Liver (tissue), 9 donors: Measurements from ENCODE around the gene LMF2. TPM values are rescaled to one million over a fixed set of nuclear protein-coding genes. Genes with fewer than 3 reads are reported as not detected.

Source experiments
- DNase-seq: peaks from one replicate; pipeline ENCODE4 v3.0.0-alpha.2; 2017; ENCODE audit warnings: low spot score
- H3K27ac ChIP-seq, 2 donors: one replicate each; pipeline ENCODE4 v1.7.0; 2013; ENCODE audit warnings: inconsistent platforms in 2 of 2, low read length in 2 of 2, control low read depth in 1 of 2, low read depth in 1 of 2, mild to moderate bottlenecking in 1 of 2
- H3K27me3 ChIP-seq, 4 donors: one replicate each; pipeline versions ENCODE4 v1.6.1 to v1.7.0; 2013; ENCODE audit warnings: low read length in 3 of 4, inconsistent platforms in 1 of 4, mild to moderate bottlenecking in 1 of 4, moderate library complexity in 1 of 4; ENCODE audit not compliant: control insufficient read depth in 4 of 4, insufficient read depth in 4 of 4
- H3K36me3 ChIP-seq, 4 donors: one replicate each; pipeline versions ENCODE4 v1.6.1 to v1.7.0; 2013; ENCODE audit warnings: low read length in 3 of 4, mild to moderate bottlenecking in 3 of 4, low read depth in 1 of 4, moderate library complexity in 1 of 4; ENCODE audit not compliant: control insufficient read depth in 4 of 4, insufficient read depth in 3 of 4
- H3K4me1 ChIP-seq, 4 donors: one replicate each; pipeline versions ENCODE4 v1.6.1 to v1.7.0; 2013; ENCODE audit warnings: low read length in 3 of 4, mild to moderate bottlenecking in 3 of 4, moderate library complexity in 1 of 4; ENCODE audit not compliant: control insufficient read depth in 4 of 4, insufficient read depth in 4 of 4
- H3K4me3 ChIP-seq, 3 donors: one replicate each; pipeline versions ENCODE4 v1.6.1 to v1.7.0; 2013; ENCODE audit warnings: low read length in 3 of 3, control low read depth in 1 of 3, low read depth in 1 of 3, mild to moderate bottlenecking in 1 of 3
- H3K9ac ChIP-seq, 2 donors: one replicate each; pipeline ENCODE4 v1.7.0; 2013; ENCODE audit warnings: low read length in 2 of 2, mild to moderate bottlenecking in 2 of 2, moderate library complexity in 2 of 2, control low read depth in 1 of 2, low read depth in 1 of 2
- H3K9me3 ChIP-seq, 4 donors: one replicate each; pipeline versions ENCODE4 v1.6.1 to v1.7.0; 2013; ENCODE audit warnings: low read length in 3 of 4; ENCODE audit not compliant: control insufficient read depth in 4 of 4
- ATF3 ChIP-seq: IDR thresholded peaks from 2 replicates; pipeline ENCODE4 v1.6.1; 2016; ENCODE audit warnings: antibody characterized with exemption
- CTCF ChIP-seq: fragments of 150-350 bp; IDR thresholded peaks from 2 replicates; pipeline ENCODE4 v1.5.1; 2017; ENCODE audit warnings: improper control_type of control experiment, low read depth, low read length; ENCODE audit not compliant: missing input control
- EGR1 ChIP-seq, 2 donors: IDR thresholded peaks; 2 replicates each; pipeline ENCODE4 v1.6.1; 2016 to 2018; ENCODE audit warnings: antibody characterized with exemption in 2 of 2, low read depth in 2 of 2
- FOXA1 ChIP-seq: IDR thresholded peaks from 2 replicates; pipeline ENCODE4 v1.6.1; 2016; ENCODE audit warnings: antibody characterized with exemption
- FOXA2 ChIP-seq: IDR thresholded peaks from 2 replicates; pipeline ENCODE4 v1.6.1; 2016; ENCODE audit warnings: antibody characterized with exemption
- GABPA ChIP-seq, 2 donors: IDR thresholded peaks in 1 of 2; conservative IDR thresholded peaks in 1 of 2; 2 replicates each; pipeline ENCODE4 v1.6.1; 2016; ENCODE audit warnings: antibody characterized with exemption in 2 of 2, mild to moderate bottlenecking in 1 of 2, moderate library complexity in 1 of 2
- HNF4A ChIP-seq, 2 donors: conservative IDR thresholded peaks; 2 replicates each; pipeline ENCODE4 v1.6.1; 2016; ENCODE audit warnings: antibody characterized with exemption in 2 of 2, mild to moderate bottlenecking in 2 of 2
- HNF4G ChIP-seq: IDR thresholded peaks from 2 replicates; pipeline ENCODE4 v1.6.1; 2016; ENCODE audit warnings: antibody characterized with exemption
- JUND ChIP-seq, 2 donors: IDR thresholded peaks; 2 replicates each; pipeline ENCODE4 v1.6.1; 2016; ENCODE audit warnings: antibody characterized with exemption in 2 of 2
- NR2F2 ChIP-seq: IDR thresholded peaks from 2 replicates; pipeline ENCODE4 v1.6.1; 2016; ENCODE audit warnings: antibody characterized with exemption
- RAD21 ChIP-seq, 2 donors: IDR thresholded peaks; 2 replicates each; pipeline ENCODE4 v1.6.1; 2016; ENCODE audit warnings: antibody characterized with exemption in 2 of 2, mild to moderate bottlenecking in 2 of 2
- RXRA ChIP-seq, 2 donors: IDR thresholded peaks; 2 replicates each; pipeline ENCODE4 v1.6.1; 2017 to 2018; ENCODE audit warnings: antibody characterized with exemption in 2 of 2, mild to moderate bottlenecking in 1 of 2
- SP1 ChIP-seq: IDR thresholded peaks from 2 replicates; pipeline ENCODE4 v1.6.1; 2018; ENCODE audit warnings: antibody characterized with exemption, mild to moderate bottlenecking
- TAF1 ChIP-seq: conservative IDR thresholded peaks from 2 replicates; pipeline ENCODE4 v1.6.1; 2016; ENCODE audit warnings: antibody characterized with exemption, mild to moderate bottlenecking
- YY1 ChIP-seq: IDR thresholded peaks from 2 replicates; pipeline ENCODE4 v1.6.1; 2016; ENCODE audit warnings: antibody characterized with exemption, mild to moderate bottlenecking
- ZBTB33 ChIP-seq: IDR thresholded peaks from 2 replicates; pipeline ENCODE4 v1.6.1; 2016; ENCODE audit warnings: antibody characterized with exemption
- WGBS: extraction: QIAGEN DNeasy Blood & Tissue Kit; methylation state at CpG from one replicate; pipeline ENCODE4 v1.1.7; 2013; 5-methylcytosine and 5-hydroxymethylcytosine counted together
- polyA plus RNA-seq, 2 donors: library from polyadenylated mRNA; stranded (reverse) in 1 of 2; unstranded in 1 of 2; fragments of 200-250 nt in 1 of 2; fragments of >200 nt in 1 of 2; fragmentation: Nextera tagmentation in 1 of 2; extraction: Ambion mirVana in 1 of 2; gene quantifications; one replicate each; pipeline versions ENCODE4 v1.2.1 to v1.2.3, GENCODE V29; 2013 to 2015
- total RNA-seq, 2 donors: library from RNA; depleted of rRNA; stranded (reverse); fragments of >200 nt; gene quantifications; one replicate each; pipeline ENCODE4 v1.2.3, GENCODE V29; 2014
- TF ChIP-seq, protein P1 (sequence below): IDR thresholded peaks from 2 replicates; pipeline ENCODE4 v1.6.1; 2016; ENCODE audit warnings: antibody characterized with exemption
- TF ChIP-seq, protein P2 (sequence below): IDR thresholded peaks from 2 replicates; pipeline ENCODE4 v1.6.1; 2016; ENCODE audit warnings: antibody characterized with exemption, mild to moderate bottlenecking
- donor health status: healthy.
- donor health status: healthy.
- donor health status: healthy.
- donor health status: healthy.
- donor health status: healthy.

The LMF2 gene
- total and polyA plus RNA-seq, 4 donors = 16.7 to 35.6 (median 25.9) TPM

DNA sequence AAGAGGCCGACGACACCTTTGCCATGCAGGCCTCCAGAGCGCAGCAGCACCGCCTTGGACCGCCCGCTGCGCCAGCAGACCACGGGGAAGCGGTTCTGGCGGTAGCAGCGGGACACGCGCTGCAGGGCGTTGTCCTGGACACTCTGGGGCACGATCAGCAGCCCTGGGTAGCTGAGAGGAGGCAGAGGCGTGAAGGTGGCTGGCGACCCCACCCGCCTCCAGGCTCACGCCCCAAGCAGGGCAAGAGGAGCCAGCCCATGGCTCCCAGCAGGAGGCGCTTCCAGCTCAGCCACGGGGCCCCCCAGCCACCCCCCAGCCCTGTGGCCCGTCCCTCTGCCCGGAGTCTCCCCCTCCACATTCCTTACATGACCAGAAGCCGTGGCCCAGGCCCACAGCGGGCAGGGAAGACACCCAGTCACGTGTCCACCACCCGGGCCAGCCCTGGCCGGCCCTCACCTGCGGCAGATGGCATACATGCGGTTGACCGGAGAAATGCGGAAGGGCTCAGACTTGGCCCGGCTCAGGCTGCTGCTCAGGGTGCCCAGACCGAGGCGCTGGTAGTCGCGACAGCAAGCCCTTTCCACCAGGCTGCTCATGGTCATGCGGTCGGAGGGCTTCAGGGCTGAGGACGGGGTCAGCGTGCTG, 47.9 kb downstream of the LMF2 start:
- WGBS = 96% methylated on average over 41 of the region's 41 CpGs
- no peaks in the 10 kb centered on the region for H3K27me3 ChIP-seq
- no peak overlapping the region for H3K27ac ChIP-seq
- TF ChIP-seq NR2F2 = no peak
- no peak for TF ChIP-seq HNF4G
- no peak for TF ChIP-seq RXRA (IDR thresholded peaks at IDR 0.05)
- no peak for TF ChIP-seq FOXA1
- TF ChIP-seq, protein P1, sequence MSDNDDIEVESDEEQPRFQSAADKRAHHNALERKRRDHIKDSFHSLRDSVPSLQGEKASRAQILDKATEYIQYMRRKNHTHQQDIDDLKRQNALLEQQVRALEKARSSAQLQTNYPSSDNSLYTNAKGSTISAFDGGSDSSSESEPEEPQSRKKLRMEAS = no peak
- no peak for TF ChIP-seq RAD21 (IDR thresholded peaks at IDR 0.05)
- TF ChIP-seq GABPA (IDR thresholded peaks at IDR 0.05 in 1 of 2, conservative IDR thresholded peaks at IDR 0.05 in 1 of 2) = no peak
- H3K9ac ChIP-seq = no peak overlapping the region
- H3K4me1 ChIP-seq = no peaks in the 10 kb centered on the region
- H3K4me3 ChIP-seq = no peak overlapping the region
- H3K9me3 ChIP-seq = no peaks in the 10 kb centered on the region
- peaks cover 21 to 88% (median 30%) of the 10 kb centered on the region in 4 donors for H3K36me3 ChIP-seq
- no peak for DNase-seq

GRCh38 chr22:50459016-50459415, 48.5 kb downstream of the LMF2 start:
- no peaks in the 10 kb centered on the region for H3K27me3 ChIP-seq

More at GRCh38 chr22:50459016-50459415, 48.5 kb downstream of the LMF2 start:
- no peaks in the 10 kb centered on the region for H3K9me3 ChIP-seq
- no peak overlapping the region for H3K27ac ChIP-seq
- 92% methylated on average over 22 of the region's 22 CpGs for WGBS
- no peak overlapping the region for H3K4me3 ChIP-seq
- TF ChIP-seq, protein P1 = no peak
- TF ChIP-seq GABPA (IDR thresholded peaks at IDR 0.05 in 1 of 2, conservative IDR thresholded peaks at IDR 0.05 in 1 of 2) (no peak), ATF3 (no peak), NR2F2 (no peak), RXRA (IDR thresholded peaks at IDR 0.05) (no peak), SP1 (no peak), YY1 (no peak), FOXA1 (no peak), FOXA2 (no peak), EGR1 (IDR thresholded peaks at IDR 0.05; ENCODE audit: low read depth in 2 of 2) (no peak), CTCF (no peak), HNF4A (conservative IDR thresholded peaks at IDR 0.05) (no peak), TAF1 (no peak), RAD21 (IDR thresholded peaks at IDR 0.05) (no peak), ZBTB33 (no peak), JUND (IDR thresholded peaks at IDR 0.05) (no peak), HNF4G (no peak)
- TF ChIP-seq, protein P2, sequence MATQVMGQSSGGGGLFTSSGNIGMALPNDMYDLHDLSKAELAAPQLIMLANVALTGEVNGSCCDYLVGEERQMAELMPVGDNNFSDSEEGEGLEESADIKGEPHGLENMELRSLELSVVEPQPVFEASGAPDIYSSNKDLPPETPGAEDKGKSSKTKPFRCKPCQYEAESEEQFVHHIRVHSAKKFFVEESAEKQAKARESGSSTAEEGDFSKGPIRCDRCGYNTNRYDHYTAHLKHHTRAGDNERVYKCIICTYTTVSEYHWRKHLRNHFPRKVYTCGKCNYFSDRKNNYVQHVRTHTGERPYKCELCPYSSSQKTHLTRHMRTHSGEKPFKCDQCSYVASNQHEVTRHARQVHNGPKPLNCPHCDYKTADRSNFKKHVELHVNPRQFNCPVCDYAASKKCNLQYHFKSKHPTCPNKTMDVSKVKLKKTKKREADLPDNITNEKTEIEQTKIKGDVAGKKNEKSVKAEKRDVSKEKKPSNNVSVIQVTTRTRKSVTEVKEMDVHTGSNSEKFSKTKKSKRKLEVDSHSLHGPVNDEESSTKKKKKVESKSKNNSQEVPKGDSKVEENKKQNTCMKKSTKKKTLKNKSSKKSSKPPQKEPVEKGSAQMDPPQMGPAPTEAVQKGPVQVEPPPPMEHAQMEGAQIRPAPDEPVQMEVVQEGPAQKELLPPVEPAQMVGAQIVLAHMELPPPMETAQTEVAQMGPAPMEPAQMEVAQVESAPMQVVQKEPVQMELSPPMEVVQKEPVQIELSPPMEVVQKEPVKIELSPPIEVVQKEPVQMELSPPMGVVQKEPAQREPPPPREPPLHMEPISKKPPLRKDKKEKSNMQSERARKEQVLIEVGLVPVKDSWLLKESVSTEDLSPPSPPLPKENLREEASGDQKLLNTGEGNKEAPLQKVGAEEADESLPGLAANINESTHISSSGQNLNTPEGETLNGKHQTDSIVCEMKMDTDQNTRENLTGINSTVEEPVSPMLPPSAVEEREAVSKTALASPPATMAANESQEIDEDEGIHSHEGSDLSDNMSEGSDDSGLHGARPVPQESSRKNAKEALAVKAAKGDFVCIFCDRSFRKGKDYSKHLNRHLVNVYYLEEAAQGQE = no peak
- H3K9ac ChIP-seq = no peak overlapping the region
- H3K4me1 ChIP-seq = no peaks in the 10 kb centered on the region
- DNase-seq = no peak
- peaks cover 22 to 87% (median 32%) of the 10 kb centered on the region in 4 donors for H3K36me3 ChIP-seq
